ENCODE measurements around the gene MAGEA4.

MAGEA4 gene

DNA sequence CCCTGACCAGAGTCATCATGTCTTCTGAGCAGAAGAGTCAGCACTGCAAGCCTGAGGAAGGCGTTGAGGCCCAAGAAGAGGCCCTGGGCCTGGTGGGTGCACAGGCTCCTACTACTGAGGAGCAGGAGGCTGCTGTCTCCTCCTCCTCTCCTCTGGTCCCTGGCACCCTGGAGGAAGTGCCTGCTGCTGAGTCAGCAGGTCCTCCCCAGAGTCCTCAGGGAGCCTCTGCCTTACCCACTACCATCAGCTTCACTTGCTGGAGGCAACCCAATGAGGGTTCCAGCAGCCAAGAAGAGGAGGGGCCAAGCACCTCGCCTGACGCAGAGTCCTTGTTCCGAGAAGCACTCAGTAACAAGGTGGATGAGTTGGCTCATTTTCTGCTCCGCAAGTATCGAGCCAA lies 11.0 kb downstream of the MAGEA4 start:
- no peak for DNase-seq (ENCODE audit: low read depth)

DNA sequence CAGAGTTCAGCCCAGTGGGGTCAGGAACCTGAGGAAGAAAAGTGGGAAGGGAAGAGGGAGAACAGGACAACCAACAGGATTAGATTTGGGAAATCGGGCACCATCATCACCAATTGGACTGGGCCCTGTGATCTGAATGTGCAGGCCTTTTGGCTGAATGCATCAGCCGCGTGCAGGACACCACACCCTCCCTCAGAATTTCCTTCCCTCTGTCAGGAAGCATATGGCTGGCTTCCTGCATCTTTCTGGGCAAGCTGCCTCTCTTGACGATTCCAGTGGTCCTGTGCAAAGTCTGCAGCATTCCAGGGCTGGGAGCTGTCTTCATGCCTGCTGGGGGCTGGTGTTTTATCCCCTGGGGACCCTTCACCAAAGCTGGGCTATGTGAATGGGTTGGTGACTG lies 16.4 kb downstream of the MAGEA4 start:
- no peak for DNase-seq (ENCODE audit: low read depth)

DNA sequence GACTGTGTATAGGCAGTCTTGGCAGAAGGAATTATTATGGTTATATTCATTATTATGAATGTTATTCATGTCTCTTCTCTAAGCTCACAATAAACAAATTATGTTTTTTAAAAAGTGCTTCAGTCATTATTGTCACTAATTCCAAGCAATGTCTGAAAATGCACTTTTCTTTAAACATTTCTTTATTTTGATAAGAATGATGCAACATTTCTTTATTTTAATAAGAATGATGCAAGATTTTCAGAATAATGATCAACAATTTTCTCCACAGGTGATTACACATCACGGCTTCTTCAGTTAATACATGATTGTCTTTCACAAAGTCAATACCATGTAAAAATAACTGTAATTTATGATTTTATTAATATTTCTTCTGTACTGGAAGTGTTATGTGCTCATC lies 22.7 kb downstream of the MAGEA4 start:
- no peak for DNase-seq (ENCODE audit: low read depth)

DNA sequence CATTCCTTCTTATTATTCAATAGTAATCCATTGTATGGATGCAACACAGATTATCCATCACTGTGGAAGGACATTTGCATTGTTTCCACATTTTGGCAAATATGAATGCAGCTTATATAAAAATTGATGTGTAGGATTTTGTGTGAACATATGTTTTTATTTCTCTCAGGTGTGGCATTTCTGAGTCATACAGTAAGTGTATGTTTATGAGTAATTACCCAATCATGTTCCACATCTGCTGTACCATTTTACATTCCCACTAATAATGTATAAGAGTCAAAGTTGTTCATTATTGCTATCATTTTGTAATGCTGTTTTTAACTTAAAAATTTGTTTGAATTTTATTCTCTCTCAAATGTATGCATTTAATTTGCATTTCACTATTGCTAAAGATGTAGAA lies 25.5 kb downstream of the MAGEA4 start:
- no peak for DNase-seq (ENCODE audit: low read depth)

DNA sequence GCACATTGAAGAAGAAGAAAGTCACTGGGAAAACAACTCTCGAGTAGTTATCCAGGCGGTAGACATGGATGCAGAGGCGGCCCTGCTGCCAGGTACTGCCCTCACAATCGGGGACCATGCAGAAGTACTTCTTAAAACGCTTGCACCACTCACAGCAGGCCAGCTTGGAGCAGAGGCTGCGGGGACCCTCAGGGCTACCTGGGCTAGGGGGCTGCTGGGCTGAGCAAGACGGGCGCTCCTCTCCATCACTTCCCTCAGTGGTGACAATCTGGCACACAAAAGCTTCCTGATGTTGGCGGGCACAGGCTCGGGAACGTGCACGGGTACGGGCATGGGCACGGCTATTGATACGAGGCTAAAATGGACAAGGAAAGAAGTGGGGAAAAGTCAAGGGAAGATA lies 42.0 kb downstream of the MAGEA4 start:
- no peak for DNase-seq (ENCODE audit: low read depth)

DNA sequence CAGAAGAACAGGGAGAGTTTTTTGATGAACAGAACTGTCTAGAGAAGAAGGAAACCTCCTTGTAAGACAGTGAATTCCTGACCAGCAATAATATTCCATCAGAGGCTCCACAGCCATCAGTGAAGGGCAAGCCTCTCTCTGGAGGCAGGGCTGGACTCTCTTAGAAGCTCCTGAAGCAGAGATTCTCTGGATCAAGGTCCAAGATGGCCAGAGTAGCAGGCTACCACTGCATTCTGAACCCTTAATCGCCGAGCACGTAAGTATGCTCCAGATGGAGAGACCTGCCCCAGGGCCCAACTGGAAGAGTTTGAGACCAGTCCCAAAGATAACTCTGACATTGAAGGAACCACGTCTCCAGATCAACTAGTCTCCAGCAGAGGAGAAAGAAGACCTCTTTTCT lies 45.4 kb downstream of the MAGEA4 start:
- no peak for DNase-seq (ENCODE audit: low read depth)

DNA sequence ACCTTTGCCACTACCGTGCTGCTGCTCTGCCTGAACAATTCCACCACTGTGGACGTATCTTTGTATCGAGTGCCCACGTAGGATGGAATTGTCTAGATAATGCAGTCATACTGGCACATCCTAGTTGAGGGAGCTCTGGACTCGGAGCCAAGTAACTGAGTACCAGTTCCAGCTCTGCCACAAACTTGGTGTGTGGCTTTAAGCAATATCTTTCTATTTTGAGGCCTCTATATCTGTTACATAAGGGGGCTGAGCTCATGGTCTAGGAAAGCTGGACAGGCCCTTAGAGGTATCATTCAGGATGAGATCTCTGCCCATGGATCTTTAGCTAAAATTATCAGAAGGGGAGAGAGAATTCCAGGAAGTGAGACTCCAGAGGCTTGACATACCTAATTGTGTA lies 49.3 kb downstream of the MAGEA4 start:
- DNase-seq (ENCODE audit: low read depth): no peak

DNA sequence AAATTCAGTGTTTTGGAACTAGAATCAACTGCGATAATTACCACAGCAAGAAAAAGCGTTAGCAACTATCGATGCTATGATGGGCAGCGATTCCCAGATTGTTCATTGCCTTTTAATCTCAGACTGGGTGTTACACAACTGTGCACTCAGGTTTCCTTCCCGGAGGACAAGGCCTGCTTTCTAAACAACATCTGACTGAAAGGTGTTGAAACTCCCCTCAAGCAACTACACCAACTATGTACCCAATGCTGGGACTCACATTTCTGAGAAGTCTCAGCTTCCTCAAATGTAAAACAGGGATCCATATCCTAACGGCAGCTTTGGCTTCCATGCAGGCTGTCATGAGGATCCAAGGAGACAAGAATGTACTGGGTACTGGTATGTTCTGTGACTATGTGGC lies 53.5 kb downstream of the MAGEA4 start:
- DNase-seq (ENCODE audit: low read depth): no peak

DNA sequence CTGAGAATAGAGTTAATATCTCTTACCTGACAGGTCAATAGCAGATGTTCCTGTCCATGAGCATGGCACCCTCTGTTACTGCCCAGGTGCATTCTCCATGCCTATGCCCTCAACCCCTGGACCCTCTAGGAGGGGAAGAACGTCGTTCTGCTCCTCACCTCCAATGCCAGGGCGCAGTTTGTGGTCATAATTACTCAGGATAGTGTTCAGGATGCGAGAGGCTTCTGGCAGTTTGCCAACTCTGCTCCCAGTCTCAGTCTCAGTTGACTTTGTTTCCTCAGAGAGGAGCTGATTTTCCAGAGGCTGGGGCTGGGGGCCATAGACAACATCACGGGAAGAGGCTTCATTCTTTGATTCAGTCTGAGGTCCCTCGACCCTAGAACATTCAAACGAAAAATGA lies 57.3 kb downstream of the MAGEA4 start:
- no peak for DNase-seq (ENCODE audit: low read depth)

DNA sequence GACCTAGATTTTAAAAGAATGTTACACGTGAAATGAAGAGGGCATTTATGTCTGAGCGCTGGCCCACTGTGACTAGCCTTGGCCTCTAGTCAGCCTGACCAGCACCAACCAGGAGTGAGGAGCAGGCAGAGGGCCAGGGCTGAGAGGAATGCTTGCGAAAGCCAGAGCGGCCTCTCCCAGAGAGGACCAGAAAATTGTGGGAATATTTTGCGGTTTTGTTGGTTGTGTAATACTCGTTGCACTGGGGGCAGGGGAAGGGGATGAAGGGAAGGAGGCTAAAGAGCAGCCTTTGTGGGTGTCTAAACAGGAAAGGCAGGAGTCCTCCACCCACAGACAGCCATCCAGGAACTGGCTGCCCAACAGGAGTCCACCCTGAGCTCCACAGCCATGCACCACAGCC lies 58.0 kb downstream of the MAGEA4 start:
- DNase-seq (ENCODE audit: low read depth): no peak

DNA sequence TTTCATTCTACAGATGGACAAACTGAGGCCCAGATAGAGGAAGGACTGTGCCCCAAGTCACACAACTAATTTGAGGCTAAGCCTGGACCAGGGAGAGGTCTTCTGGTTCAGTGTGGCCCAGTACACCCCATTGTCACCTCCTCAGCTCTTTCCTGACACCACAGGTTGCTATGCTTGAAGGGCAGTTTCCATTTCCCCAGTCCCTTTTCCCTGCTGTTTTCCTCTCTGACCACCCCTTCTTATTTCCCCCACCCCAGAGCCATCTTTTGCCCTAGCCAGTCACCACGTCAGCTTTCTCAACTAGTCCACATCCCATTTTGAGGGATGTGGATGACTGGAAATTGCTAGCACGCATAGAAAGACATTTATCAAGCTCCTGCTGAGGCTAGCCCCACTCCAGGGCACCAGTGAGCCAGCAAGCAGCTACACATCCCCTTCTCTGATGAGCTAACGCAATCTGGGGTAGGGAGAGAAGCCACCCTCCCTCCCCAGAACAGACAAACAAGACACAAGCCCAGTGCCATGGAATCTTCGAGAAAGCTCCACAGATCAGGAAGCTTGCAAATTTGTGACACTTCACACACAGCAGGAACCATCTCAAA lies 60.5 kb downstream of the MAGEA4 start:
- no peak for DNase-seq (ENCODE audit: low read depth)

DNA sequence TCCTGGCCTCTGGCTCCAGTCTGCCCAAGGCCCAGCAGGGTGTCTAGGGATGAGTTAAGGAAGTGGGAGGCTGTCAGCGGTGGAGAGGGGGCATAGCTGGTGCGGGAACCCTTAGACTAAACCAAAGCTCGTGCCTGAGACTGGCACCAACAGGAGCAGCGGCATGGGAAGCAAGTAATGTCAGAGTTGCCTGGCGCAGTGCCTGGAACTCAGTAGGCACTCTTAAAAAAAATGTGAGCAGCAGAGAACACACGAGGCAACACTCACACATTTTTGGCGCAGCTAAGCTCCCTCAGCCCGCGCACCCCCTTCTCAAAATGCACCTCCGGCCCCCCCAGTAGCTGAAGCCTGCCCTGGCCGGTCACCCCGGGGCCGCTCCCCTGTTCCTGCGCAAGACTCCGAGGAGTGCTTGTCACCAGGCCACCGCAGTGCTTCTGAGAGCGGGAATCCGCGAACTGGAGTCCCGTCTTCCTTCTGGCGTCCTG lies 61.2 kb downstream of the MAGEA4 start:
- DNase-seq (ENCODE audit: low read depth): no peak

Measured in activated T-helper 9 cell treated with anti-CD3 and anti-CD28 coated beads, Interleukin-2, amount 50 U/mL, for 16 hours (primary cell).